GM20431 (cell line): ENCODE results near the gene SUSD4.

ENCODE experiments used
- in situ Hi-C: fragments of 300-500 bp; cut with MseI, MboI; formaldehyde crosslinking; loops from one replicate; pipeline ENCODE4 v1.15.0; 2020; ENCODE audit warnings: low sequenced_read_pairs; ENCODE audit not compliant: unreplicated experiment

The SUSD4 gene

GRCh38 chr1:223219846-223220610, 143.9 kb downstream of the SUSD4 start:
- in situ Hi-C loops, result no loop called here

GRCh38 chr1:223219318-223219635, 144.7 kb downstream of the SUSD4 start:
- in situ Hi-C loops, result no loop called here

- in situ Hi-C loops, result no loop called here
Measured at GRCh38 chr1:223217781-223218180, 146.2 kb downstream of the SUSD4 start.

- in situ Hi-C loops, result no loop called here
Measured at GRCh38 chr1:223216531-223217205, 147.3 kb downstream of the SUSD4 start.

GRCh38 chr1:223216074-223216473, 147.9 kb downstream of the SUSD4 start:
- in situ Hi-C loops, result no loop called here

GRCh38 chr1:223215026-223215425, 148.9 kb downstream of the SUSD4 start:
- in situ Hi-C loops, result no loop called here

- in situ Hi-C loops, result no loop called here
Measured at GRCh38 chr1:223214261-223214807, 149.6 kb downstream of the SUSD4 start.

- in situ Hi-C loops, result no loop called here
Measured at GRCh38 chr1:223212441-223212840, 151.5 kb downstream of the SUSD4 start.

- in situ Hi-C loops, result no loop called here
Measured at GRCh38 chr1:223211323-223211985, 152.5 kb downstream of the SUSD4 start.

GRCh38 chr1:223210788-223211120, 153.2 kb downstream of the SUSD4 start:
- in situ Hi-C loops, result no loop called here

GRCh38 chr1:223209992-223210787, 153.8 kb downstream of the SUSD4 start:
- in situ Hi-C loops, result no loop called here

GRCh38 chr1:223209293-223209898, 154.6 kb downstream of the SUSD4 start:
- in situ Hi-C loops, result no loop called here

GRCh38 chr1:223208164-223209076, 155.6 kb downstream of the SUSD4 start:
- in situ Hi-C loops, result no loop called here

- in situ Hi-C loops, result no loop called here
Measured at GRCh38 chr1:223207293-223208066, 156.5 kb downstream of the SUSD4 start.

GRCh38 chr1:223204424-223204823, 159.6 kb downstream of the SUSD4 start:
- in situ Hi-C loops, result no loop called here

GRCh38 chr1:223203694-223204093, 160.3 kb downstream of the SUSD4 start:
- in situ Hi-C loops, result no loop called here

GRCh38 chr1:223203034-223203408, 161.0 kb downstream of the SUSD4 start:
- in situ Hi-C loops, result no loop called here

- in situ Hi-C loops, result no loop called here
Measured at GRCh38 chr1:223202376-223203033, 161.5 kb downstream of the SUSD4 start.
